ENCODE measurements around the gene ADAM12. TPM values are rescaled to one million over a fixed set of nuclear protein-coding genes. Genes with fewer than 3 reads are reported as not detected.

ADAM12 gene
- total and polyA plus RNA-seq, 2 experiments from 2014 or later = 0.13 to 0.87 TPM

DNA sequence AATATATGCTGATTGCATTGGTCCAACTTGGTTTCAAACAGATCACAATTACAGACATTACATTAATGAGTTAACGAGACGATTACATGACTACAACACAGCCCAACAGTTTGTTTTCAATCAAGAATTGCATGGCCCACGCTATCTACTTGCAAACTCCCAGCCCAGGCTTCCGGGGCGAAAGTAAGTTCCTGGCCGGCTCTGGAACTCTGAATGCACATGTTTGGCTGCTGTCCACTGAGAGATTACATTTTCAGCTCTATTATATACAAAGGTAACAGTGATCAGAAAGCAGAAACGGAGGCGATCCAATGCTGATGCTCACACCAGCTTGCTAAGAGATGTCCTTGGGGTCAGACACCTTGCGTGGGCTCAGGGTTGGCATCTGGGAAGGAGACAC is 285.6 kb downstream of the ADAM12 start:
- Histone ChIP-seq H4K20me1 (replicated peaks; ENCODE audit: insufficient read depth) (no peaks in the 10 kb centered on the region), H3F3A (replicated peaks; ENCODE audit: low read depth) (no peaks in the 10 kb centered on the region), H3K27me3 (ENCODE audit: insufficient read depth) (no peaks in the 10 kb centered on the region), H3K79me2 (replicated peaks; ENCODE audit: insufficient read depth) (no peaks in the 10 kb centered on the region), H3K27ac (ENCODE audit: low read depth) (no peak overlapping the region), H2AFZ (no peak overlapping the region), H3K9me2 (ENCODE audit: insufficient read depth) (peaks cover 4% of the 10 kb centered on the region; the same call in 1 of the 2 replicates), H3K4me1 (ENCODE audit: insufficient read depth) (0 out of 2 replicates have a peak, but pooled peaks cover 3% of the 10 kb centered on the region), H3K4me3 (no peak overlapping the region), H3K4me2 (no peak overlapping the region), H3K36me3 (ENCODE audit: insufficient read depth) (no peaks in the 10 kb centered on the region)
- no peak overlapping the region for H3K4me3 Mint-ChIP-seq
- H3K36me3 Mint-ChIP-seq (ENCODE audit: low read depth) = no peaks in the 10 kb centered on the region
- no peak for DNase-seq (ENCODE audit: low spot score)
- no peak for ATAC-seq
- no peaks in the 10 kb centered on the region for H3K9me3 Mint-ChIP-seq
- no peak for TF ChIP-seq ZNF114 (CRISPR knock-in tag; IDR thresholded peaks at IDR 0.05)
- TF ChIP-seq, protein P1, sequence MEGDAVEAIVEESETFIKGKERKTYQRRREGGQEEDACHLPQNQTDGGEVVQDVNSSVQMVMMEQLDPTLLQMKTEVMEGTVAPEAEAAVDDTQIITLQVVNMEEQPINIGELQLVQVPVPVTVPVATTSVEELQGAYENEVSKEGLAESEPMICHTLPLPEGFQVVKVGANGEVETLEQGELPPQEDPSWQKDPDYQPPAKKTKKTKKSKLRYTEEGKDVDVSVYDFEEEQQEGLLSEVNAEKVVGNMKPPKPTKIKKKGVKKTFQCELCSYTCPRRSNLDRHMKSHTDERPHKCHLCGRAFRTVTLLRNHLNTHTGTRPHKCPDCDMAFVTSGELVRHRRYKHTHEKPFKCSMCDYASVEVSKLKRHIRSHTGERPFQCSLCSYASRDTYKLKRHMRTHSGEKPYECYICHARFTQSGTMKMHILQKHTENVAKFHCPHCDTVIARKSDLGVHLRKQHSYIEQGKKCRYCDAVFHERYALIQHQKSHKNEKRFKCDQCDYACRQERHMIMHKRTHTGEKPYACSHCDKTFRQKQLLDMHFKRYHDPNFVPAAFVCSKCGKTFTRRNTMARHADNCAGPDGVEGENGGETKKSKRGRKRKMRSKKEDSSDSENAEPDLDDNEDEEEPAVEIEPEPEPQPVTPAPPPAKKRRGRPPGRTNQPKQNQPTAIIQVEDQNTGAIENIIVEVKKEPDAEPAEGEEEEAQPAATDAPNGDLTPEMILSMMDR (conservative IDR thresholded peaks at IDR 0.05; ENCODE audit: low read depth in 2 of 2) = no peak
- TF ChIP-seq, protein P2, sequence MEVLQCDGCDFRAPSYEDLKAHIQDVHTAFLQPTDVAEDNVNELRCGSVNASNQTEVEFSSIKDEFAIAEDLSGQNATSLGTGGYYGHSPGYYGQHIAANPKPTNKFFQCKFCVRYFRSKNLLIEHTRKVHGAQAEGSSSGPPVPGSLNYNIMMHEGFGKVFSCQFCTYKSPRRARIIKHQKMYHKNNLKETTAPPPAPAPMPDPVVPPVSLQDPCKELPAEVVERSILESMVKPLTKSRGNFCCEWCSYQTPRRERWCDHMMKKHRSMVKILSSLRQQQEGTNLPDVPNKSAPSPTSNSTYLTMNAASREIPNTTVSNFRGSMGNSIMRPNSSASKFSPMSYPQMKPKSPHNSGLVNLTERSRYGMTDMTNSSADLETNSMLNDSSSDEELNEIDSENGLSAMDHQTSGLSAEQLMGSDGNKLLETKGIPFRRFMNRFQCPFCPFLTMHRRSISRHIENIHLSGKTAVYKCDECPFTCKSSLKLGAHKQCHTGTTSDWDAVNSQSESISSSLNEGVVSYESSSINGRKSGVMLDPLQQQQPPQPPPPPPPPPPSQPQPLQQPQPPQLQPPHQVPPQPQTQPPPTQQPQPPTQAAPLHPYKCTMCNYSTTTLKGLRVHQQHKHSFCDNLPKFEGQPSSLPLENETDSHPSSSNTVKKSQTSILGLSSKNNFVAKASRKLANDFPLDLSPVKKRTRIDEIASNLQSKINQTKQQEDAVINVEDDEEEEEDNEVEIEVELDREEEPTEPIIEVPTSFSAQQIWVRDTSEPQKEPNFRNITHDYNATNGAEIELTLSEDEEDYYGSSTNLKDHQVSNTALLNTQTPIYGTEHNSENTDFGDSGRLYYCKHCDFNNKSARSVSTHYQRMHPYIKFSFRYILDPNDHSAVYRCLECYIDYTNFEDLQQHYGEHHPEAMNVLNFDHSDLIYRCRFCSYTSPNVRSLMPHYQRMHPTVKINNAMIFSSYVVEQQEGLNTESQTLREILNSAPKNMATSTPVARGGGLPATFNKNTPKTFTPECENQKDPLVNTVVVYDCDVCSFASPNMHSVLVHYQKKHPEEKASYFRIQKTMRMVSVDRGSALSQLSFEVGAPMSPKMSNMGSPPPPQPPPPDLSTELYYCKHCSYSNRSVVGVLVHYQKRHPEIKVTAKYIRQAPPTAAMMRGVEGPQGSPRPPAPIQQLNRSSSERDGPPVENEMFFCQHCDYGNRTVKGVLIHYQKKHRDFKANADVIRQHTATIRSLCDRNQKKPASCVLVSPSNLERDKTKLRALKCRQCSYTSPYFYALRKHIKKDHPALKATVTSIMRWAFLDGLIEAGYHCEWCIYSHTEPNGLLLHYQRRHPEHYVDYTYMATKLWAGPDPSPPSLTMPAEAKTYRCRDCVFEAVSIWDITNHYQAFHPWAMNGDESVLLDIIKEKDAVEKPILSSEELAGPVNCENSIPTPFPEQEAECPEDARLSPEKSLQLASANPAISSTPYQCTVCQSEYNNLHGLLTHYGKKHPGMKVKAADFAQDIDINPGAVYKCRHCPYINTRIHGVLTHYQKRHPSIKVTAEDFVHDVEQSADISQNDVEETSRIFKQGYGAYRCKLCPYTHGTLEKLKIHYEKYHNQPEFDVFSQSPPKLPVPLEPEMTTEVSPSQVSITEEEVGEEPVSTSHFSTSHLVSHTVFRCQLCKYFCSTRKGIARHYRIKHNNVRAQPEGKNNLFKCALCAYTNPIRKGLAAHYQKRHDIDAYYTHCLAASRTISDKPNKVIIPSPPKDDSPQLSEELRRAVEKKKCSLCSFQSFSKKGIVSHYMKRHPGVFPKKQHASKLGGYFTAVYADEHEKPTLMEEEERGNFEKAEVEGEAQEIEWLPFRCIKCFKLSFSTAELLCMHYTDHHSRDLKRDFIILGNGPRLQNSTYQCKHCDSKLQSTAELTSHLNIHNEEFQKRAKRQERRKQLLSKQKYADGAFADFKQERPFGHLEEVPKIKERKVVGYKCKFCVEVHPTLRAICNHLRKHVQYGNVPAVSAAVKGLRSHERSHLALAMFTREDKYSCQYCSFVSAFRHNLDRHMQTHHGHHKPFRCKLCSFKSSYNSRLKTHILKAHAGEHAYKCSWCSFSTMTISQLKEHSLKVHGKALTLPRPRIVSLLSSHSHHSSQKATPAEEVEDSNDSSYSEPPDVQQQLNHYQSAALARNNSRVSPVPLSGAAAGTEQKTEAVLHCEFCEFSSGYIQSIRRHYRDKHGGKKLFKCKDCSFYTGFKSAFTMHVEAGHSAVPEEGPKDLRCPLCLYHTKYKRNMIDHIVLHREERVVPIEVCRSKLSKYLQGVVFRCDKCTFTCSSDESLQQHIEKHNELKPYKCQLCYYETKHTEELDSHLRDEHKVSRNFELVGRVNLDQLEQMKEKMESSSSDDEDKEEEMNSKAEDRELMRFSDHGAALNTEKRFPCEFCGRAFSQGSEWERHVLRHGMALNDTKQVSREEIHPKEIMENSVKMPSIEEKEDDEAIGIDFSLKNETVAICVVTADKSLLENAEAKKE (CRISPR knock-in tag; IDR thresholded peaks at IDR 0.05) = no peak
- no peak for TF ChIP-seq POLR2AphosphoS5 (IDR thresholded peaks at IDR 0.05; ENCODE audit: low read depth)
- TF ChIP-seq JUNB (IDR thresholded peaks at IDR 0.05; ENCODE audit: unreplicated experiment) = no peak
- no peak for TF ChIP-seq EZH2phosphoT487 (IDR thresholded peaks at IDR 0.05; ENCODE audit: unreplicated experiment)
- no peak for TF ChIP-seq EZH2 (IDR thresholded peaks at IDR 0.05; ENCODE audit: low read depth, unreplicated experiment)
- no peak for TF ChIP-seq STAT1 (IDR thresholded peaks at IDR 0.05; ENCODE audit: unreplicated experiment)
- TF ChIP-seq, protein P3, sequence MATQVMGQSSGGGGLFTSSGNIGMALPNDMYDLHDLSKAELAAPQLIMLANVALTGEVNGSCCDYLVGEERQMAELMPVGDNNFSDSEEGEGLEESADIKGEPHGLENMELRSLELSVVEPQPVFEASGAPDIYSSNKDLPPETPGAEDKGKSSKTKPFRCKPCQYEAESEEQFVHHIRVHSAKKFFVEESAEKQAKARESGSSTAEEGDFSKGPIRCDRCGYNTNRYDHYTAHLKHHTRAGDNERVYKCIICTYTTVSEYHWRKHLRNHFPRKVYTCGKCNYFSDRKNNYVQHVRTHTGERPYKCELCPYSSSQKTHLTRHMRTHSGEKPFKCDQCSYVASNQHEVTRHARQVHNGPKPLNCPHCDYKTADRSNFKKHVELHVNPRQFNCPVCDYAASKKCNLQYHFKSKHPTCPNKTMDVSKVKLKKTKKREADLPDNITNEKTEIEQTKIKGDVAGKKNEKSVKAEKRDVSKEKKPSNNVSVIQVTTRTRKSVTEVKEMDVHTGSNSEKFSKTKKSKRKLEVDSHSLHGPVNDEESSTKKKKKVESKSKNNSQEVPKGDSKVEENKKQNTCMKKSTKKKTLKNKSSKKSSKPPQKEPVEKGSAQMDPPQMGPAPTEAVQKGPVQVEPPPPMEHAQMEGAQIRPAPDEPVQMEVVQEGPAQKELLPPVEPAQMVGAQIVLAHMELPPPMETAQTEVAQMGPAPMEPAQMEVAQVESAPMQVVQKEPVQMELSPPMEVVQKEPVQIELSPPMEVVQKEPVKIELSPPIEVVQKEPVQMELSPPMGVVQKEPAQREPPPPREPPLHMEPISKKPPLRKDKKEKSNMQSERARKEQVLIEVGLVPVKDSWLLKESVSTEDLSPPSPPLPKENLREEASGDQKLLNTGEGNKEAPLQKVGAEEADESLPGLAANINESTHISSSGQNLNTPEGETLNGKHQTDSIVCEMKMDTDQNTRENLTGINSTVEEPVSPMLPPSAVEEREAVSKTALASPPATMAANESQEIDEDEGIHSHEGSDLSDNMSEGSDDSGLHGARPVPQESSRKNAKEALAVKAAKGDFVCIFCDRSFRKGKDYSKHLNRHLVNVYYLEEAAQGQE (IDR thresholded peaks at IDR 0.05; ENCODE audit: unreplicated experiment) = no peak
- TF ChIP-seq, protein P4, sequence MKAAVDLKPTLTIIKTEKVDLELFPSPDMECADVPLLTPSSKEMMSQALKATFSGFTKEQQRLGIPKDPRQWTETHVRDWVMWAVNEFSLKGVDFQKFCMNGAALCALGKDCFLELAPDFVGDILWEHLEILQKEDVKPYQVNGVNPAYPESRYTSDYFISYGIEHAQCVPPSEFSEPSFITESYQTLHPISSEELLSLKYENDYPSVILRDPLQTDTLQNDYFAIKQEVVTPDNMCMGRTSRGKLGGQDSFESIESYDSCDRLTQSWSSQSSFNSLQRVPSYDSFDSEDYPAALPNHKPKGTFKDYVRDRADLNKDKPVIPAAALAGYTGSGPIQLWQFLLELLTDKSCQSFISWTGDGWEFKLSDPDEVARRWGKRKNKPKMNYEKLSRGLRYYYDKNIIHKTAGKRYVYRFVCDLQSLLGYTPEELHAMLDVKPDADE (IDR thresholded peaks at IDR 0.05) = no peak
- TF ChIP-seq CREB1 (CRISPR knock-in tag; IDR thresholded peaks at IDR 0.05; ENCODE audit: low read depth) = no peak
- TF ChIP-seq NANOG (IDR thresholded peaks at IDR 0.05; ENCODE audit: borderline replicate concordance) = no peak
- TF ChIP-seq ZNF331 (CRISPR knock-in tag; IDR thresholded peaks at IDR 0.05; ENCODE audit: low read depth) = no peak
- peaks cover 2% of the 10 kb centered on the region for H3K27me3 Mint-ChIP-seq (ENCODE audit: insufficient read depth, low read depth, poor library complexity)
- H3K27ac Mint-ChIP-seq = no peak overlapping the region
- H3K4me1 Mint-ChIP-seq = peaks cover 11% of the 10 kb centered on the region
